ENCODE data around the gene PACRG.

PACRG gene

GRCh38 chr6:163177892-163178420 lies 450.2 kb downstream of the PACRG start:
- DNase-seq (ENCODE audit: low spot score): no peak

- DNase-seq (ENCODE audit: low spot score): no peak
Observed at GRCh38 chr6:163179061-163179460, 451.3 kb downstream of the PACRG start.

GRCh38 chr6:163179721-163180120 lies 451.9 kb downstream of the PACRG start:
- DNase-seq (ENCODE audit: low spot score): no peak

GRCh38 chr6:163180874-163181541 lies 453.2 kb downstream of the PACRG start:
- DNase-seq (ENCODE audit: low spot score): no peak

DNA sequence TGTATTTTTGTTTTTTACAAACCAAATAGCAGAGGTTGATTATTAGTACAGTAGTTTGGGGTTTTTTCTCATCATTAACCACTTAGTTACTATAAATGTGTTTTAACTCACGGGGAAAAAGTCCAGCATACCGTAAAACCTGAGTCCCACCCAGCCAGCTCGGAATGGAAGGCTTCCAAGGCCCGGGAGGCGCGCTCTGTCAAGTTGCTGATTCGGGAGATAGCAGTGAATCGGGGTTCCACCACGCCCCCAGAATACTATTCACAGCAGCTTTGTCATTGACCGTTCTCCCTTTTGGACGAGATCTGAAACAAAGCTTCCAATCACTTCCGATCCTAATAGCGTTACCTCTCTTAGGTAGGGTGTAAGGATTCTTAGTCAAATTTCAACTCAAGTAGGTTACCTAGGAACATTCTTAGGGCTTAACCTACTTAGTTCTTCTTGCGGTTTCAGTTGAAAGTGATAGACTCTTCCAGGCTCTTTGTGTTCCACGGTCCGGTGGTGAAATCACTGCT lies 453.9 kb downstream of the PACRG start:
- DNase-seq (ENCODE audit: low spot score): no peak

- DNase-seq (ENCODE audit: low spot score): no peak
Observed at GRCh38 chr6:163182696-163183095, 454.9 kb downstream of the PACRG start.

GRCh38 chr6:163183806-163184205 lies 456.0 kb downstream of the PACRG start:
- no peak for DNase-seq (ENCODE audit: low spot score)

DNA sequence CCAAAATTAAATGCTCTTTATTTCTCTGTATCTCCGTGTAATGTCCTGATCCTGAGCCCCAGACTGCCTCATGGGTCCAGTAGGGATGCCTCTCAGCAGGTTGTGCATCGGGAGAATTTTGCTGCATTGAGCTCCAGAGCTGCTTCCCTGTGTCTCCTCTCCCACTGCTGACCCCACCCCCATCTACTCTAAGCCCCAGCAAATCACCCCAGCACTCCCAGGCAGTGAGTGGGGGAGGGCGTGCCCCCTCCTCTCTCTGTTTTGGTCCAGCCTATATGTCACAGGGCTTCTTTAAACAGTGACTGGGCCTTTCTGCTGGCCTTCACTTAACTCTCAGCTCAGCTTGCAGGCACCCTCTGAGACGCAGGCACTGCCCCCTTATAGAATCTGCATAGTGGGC lies 458.0 kb downstream of the PACRG start:
- DNase-seq (ENCODE audit: low spot score): no peak

DNA sequence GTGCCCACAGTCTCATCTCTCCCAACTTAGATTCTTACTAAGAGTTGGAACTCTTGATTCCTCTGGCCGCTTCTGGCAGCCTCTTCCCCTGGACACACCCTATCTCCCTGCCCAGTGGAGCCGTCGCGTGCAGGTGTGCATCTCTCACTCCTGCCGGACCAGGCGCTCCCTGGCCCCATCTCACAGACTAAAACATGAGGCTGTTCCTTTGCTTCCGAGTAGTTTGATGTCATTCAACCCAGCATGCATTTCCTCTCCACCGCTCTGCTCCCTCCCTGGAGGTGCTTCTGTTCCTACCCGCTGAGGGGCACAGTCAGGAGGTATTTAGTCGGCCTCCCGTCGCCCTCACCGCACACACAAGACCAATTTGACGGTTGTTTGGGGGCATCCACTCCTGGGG lies 458.8 kb downstream of the PACRG start:
- DNase-seq (ENCODE audit: low spot score): no peak

GRCh38 chr6:163187201-163187600 lies 459.4 kb downstream of the PACRG start:
- no peak for DNase-seq (ENCODE audit: low spot score)

- no peak for DNase-seq (ENCODE audit: low spot score)
Observed at GRCh38 chr6:163187606-163188005, 459.8 kb downstream of the PACRG start.

DNA sequence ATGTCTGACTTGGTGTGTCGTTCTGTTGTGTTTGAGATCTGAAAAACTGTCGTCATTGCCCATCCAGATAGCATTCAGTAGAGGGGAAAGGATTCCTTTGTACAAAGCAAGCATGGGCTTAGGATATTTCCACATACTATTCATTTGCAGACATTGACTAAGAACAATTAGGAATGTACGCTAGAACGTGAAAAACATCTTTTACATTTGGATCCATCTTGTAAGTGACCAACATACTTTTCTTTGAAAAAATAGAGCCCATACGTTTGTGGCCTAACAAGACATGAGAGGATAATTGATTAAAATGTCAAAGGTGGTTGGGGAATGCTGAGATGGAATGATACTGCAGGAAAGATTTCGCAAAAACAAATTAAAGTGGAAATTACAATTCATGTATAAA lies 461.0 kb downstream of the PACRG start:
- no peak for DNase-seq (ENCODE audit: low spot score)

DNA sequence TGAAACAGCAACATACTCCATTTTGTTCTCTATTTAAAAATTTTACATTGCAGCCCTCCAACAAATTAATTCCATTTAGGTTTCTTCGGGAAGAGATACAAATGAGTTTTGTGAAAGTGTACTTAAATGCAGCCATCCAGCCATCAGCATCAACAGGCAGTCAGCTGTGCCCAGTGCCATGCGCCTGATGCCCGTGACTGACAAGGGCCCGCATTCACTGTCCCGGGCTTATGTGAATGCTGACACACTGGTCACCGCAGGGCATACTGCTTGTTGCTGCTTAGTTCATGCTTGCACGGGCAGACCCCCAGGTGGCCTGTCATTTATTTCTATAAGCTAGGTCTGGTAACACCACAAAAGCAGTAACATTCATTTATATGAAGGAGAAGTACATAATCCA lies 461.8 kb downstream of the PACRG start:
- no peak for DNase-seq (ENCODE audit: low spot score)

- no peak for DNase-seq (ENCODE audit: low spot score)
Observed at GRCh38 chr6:163190786-163191185, 463.0 kb downstream of the PACRG start.

- DNase-seq (ENCODE audit: low spot score): no peak
Observed at GRCh38 chr6:163191704-163192537, 464.1 kb downstream of the PACRG start.

DNA sequence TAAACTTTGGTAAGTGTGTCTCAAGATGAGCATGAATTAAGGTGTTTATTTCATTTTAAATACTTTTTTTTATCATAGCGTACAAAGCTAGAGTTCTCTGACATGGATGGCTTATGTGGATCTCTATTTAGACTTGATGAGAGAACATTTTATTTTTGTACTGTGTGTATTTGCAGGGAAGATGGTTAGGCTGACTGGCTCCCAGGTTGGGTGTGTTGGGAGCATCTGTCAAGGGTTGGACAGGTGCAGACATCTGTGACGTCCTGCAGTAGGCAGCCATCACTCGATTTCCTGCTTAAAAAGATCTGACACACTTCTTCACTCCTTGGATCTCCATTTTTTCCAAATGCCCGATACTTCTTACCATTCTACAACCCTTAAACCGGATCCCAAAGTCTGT lies 464.8 kb downstream of the PACRG start:
- DNase-seq (ENCODE audit: low spot score): no peak

DNA sequence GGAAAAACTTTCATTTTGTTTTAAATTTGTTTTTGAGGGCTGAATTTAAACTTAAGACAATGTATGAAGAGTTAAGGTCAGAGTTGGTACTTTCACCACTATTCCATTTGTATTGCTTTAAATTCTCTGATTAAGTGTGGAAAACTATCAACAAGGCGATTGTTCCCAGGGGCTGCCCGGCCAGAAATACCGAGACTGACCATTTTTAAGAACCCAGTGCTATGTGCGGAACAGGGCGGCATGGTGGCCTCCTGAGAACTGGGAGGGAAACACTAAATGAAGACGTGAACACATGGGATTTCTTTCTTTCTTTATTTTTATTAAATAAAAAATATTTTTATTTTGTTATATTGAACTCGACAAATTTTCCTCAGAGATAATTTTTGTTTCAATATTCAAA lies 465.6 kb downstream of the PACRG start:
- no peak for DNase-seq (ENCODE audit: low spot score)

GRCh38 chr6:163195721-163196691 lies 468.2 kb downstream of the PACRG start:
- no peak for DNase-seq (ENCODE audit: low spot score)

GRCh38 chr6:163197839-163198238 lies 470.1 kb downstream of the PACRG start:
- DNase-seq (ENCODE audit: low spot score): no peak

DNA sequence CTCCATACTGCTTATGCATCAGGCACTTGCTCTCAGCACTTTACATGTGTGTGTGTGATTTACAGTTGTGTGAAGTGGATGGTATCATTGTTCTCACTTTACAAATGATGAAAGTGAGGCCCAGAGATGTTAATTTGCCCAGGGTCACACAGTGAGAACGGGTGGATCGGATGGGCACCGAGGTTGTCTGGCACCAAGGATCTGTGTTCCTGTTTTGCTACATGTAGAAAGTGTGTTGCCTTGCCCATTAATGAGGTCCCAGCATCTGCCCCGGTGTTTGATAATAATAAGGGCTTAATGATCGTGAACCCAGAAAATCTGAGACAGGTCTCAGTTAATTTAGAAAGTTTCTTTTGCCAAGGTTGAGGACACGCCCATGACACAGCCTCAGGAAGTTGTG lies 470.6 kb downstream of the PACRG start:
- DNase-seq (ENCODE audit: low spot score): no peak

DNA sequence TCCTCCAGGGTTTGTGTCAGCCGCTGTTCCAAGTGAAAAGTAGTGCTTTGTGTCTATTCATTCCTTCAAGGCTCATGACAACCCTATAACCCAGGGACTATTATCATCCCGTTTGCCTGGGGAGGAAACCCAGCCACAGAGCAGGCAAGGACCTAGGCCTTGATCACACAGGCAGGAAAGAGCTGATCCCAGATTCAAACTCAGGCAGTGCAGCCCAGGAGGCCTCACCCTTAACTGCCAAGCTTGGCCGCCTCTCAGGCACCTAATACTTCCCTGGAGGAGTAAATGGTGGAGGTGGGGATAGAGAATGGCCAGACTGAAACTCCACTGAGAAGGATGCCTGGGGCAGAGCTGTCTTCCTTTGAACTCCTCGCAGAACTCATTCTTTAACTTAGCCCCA lies 471.6 kb downstream of the PACRG start:
- no peak for DNase-seq (ENCODE audit: low spot score)

- DNase-seq (ENCODE audit: low spot score): no peak
Observed at GRCh38 chr6:163200289-163200688, 472.5 kb downstream of the PACRG start.
